ENCODE results near the gene PNPLA5.

PNPLA5 gene

GRCh38 chr22:43838571-43839307, 53.1 kb downstream of the PNPLA5 start:
- no peak for DNase-seq (ENCODE audit: low spot score)

GRCh38 chr22:43838161-43838560, 53.7 kb downstream of the PNPLA5 start:
- DNase-seq (ENCODE audit: low spot score) = no peak

GRCh38 chr22:43837666-43838065, 54.1 kb downstream of the PNPLA5 start:
- no peak for DNase-seq (ENCODE audit: low spot score)

- no peak for DNase-seq (ENCODE audit: low spot score)
Measured at GRCh38 chr22:43835736-43836135, 56.1 kb downstream of the PNPLA5 start.

- DNase-seq (ENCODE audit: low spot score) = no peak
Measured at GRCh38 chr22:43835166-43835565, 56.6 kb downstream of the PNPLA5 start.

GRCh38 chr22:43833286-43834240, 58.2 kb downstream of the PNPLA5 start:
- no peak for DNase-seq (ENCODE audit: low spot score)

GRCh38 chr22:43832393-43833265, 59.2 kb downstream of the PNPLA5 start:
- DNase-seq (ENCODE audit: low spot score) = no peak

GRCh38 chr22:43831561-43832392, 60.0 kb downstream of the PNPLA5 start:
- DNase-seq (ENCODE audit: low spot score) = no peak

- no peak for DNase-seq (ENCODE audit: low spot score)
Measured at GRCh38 chr22:43830931-43831560, 60.8 kb downstream of the PNPLA5 start.

GRCh38 chr22:43829904-43830851, 61.6 kb downstream of the PNPLA5 start:
- DNase-seq (ENCODE audit: low spot score) = no peak
